SH-SY5Y (cell line): ENCODE measurements around the gene TBXT.

Source experiments
- GATA2 ChIP-seq: IDR thresholded peaks from 2 replicates; pipeline ENCODE4 v1.6.1; 2011; ENCODE audit warnings: mild to moderate bottlenecking, low read depth, low read length
- GATA3 ChIP-seq: IDR thresholded peaks from 2 replicates; pipeline ENCODE4 v1.6.1; 2011; ENCODE audit warnings: low read depth, mild to moderate bottlenecking, low read length, moderate library complexity

- TF ChIP-seq GATA3 (no peak), GATA2 (no peak)
Observed at GRCh38 chr6:166173281-166173951, 5.8 kb upstream of the TBXT start.
